ENCODE measurements around the gene KLHL6.

Gene KLHL6

DNA sequence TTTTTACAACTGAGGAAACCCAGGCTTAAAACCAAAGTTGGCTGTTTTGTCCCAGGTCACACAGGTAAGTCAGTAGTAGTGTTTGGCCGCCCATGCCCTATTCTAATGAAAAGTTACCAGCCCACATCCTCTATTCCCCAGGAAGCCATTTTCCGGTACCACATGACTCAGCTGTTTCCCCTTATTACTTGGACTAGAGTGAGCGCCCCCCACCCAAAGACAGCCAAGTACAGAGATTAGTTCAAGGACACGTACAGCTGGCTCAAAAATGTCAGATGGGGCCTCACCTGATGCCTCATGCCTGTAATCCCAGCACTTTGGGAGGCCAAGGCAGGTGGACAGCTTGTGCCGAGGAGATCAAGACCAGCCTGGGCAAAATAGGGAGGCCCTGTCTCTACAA, 8.5 kb upstream of the KLHL6 start:
- no peak for DNase-seq

DNA sequence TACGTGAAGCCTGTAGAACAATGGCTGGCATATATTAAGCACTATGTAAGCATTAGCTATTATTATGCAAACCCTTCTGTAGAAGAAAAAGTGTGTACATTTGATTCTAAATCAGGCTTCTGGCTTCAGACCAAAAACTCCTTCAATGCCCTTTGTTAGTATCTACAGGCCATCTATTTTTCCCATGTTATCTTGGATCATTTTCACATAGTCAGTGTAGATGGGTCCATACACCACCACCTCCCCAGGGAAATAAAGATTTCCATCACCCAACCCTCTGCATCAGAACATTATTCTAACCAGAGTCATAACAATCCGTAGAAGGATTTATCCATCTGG, 8.0 kb upstream of the KLHL6 start:
- no peak for DNase-seq

DNA sequence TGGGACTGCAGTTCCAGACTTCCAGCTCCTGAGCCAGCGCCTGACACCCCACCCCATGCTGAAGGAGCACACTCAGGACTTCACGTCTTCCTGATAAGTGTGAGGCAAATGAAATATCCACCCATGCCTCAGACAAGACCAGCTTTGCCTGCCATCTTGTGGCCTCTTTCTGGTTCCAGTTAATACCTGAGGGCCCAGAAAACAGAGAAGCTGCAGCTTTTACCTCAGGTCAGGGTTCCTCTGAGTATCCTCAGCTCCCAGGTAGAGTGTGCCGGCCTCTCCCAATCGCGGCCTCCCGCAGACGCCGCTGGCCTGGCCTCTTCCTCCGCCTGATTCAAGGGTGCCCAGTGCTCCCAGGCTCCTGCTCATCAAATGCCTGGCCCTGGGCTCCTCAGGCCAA, 5.1 kb upstream of the KLHL6 start:
- no peak for DNase-seq

DNA sequence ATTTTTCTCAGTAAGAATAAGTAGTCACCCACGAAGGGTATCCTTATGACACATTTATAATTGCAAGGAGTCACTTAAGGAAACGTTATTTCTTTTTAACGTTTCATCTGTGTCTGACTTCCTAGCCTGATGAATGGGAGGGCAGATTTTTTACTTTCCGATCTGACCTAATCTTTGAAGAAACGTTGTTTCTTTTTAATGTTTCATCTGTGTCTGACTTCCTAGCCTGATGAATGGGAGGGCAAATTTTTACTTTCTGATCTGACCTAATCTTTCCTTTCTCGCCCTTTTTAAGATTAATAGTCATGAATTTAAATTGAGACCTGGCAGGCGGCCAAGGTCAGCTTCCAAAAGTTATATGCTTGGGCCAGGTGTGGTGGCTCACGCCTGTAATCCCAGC, 3.0 kb upstream of the KLHL6 start:
- no peak for DNase-seq

DNA sequence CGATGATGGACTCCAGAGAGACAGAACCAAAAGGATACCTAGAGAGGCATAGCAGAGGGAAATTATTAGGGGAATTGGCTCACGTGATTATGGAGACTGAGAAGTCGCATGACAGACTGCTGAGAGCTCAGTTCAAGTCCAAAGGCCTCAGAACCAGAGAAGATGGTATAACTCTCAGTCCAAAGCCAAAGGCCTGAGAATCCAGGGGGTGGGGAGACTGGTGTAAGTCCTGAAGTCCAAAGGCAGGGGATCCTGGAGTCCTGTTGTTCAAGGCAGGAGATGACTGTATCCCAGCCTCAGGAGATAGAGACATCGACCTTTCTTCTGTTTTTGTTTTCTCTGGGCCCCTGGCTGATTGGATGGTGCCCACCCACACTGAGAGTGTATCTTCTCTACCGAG, 1.2 kb upstream of the KLHL6 start:
- no peak for DNase-seq

DNA sequence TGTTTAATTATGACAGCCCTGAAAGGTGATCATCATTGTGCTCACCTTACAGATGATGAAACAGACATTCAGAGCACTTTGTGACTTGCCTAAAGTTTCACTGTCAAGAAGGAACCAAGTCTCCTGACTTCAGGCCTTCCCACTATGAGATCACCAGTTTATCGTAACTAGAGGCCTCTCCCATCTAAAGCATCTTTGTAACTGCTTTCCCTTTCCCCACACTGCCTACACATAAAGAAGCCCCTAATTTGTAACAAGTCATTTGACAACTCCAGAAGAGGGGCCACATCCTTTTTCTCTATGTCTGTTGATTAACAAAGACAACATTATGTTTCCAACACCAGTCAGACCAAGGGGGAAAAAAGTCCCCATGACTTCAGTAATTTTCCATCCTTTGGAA, 1.1 kb downstream of the KLHL6 start:
- DNase-seq, result no peak

DNA sequence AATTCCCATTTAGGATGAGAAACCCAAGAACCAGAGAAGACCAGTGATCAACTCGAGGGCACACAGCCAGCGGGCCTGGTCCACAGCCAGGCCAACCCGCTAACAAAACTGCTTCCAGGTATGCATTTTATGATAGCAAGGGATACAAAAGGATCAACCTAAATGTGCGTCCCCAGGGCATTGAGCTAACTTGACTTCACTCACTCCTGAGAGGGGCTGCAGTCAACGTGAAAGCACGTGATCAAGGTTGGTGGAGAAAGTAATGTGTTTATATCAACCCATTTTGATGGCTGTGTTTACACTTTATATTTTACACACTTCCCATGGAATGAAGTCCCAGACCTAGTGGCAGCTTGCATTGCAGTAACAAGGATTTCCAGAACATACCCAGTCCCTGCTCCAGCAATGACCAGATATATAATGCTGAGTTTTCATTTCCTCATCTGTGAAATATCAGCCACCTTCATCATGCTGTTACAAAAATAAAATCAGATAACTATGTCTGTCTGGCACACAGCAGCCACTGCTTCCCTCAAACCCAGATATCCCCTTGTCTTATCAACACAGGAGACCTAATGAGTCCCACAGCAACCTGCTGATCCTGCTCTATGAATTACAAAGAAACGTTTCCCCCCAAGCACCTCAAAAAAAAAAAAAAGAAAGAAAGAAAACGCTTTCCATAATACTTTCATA, 2.0 kb downstream of the KLHL6 start:
- DNase-seq, result no peak

DNA sequence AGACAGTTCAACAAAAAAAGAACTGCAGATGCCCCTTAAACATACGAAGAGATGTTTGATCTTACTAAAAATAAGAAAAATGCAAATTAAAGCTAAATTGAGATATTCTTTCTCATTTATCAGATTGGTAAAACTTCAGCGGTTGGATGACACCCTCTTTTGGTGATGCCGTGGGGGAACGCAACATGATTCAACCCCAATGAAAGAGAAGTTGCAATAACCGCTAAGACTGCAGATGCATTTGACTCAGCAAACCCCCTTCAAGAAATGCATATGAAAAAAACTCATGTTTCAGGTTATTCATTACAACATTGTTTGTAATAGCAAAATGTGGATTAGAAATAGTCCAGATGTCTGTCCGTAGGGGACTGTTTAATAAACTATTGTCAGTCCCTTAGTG, 3.6 kb downstream of the KLHL6 start:
- DNase-seq, result no peak

DNA sequence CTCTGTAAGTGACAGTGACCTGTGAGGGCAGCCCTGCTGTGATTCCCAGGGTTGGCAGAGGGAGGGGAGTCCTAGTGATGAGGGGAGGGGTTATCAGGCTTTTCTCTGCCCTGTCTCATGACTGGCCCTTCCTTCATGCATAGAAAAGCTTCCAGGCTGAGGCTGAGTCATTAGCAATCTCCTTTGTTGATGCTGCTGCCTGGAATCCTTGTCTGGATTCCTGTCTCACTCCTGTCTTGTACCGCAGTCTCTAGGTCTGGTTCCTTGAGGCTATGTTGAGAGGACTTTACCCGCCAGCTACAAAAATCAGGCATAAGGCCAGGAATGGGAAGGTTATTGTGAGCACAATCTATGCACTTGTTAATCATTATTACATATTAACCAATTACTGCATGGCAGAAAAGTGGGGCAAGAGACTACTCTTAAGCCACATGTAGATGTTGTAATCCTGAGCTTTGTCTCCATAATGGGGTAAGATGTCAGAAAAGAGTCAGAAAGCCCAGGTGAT, 7.2 kb downstream of the KLHL6 start:
- no peak for DNase-seq

DNA sequence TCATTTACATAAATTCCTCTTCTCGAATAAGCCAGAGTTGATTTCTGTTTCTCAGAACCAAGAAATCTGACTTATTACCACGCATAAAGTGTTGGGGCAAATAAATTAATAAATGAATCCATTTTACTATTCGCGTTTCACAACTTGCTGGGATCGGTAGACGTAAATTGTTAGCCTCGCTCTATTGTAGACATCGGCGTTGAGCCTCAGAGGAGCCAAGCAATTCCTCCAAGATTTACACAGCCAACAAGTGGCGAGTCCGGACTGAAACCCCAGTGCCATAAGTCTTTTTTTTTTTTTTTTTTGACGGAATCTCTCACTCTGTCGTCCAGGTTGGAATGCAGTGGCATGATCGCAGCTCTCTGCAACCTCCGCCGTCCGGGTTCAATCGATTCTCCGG, 8.9 kb downstream of the KLHL6 start:
- DNase-seq, result no peak

DNA sequence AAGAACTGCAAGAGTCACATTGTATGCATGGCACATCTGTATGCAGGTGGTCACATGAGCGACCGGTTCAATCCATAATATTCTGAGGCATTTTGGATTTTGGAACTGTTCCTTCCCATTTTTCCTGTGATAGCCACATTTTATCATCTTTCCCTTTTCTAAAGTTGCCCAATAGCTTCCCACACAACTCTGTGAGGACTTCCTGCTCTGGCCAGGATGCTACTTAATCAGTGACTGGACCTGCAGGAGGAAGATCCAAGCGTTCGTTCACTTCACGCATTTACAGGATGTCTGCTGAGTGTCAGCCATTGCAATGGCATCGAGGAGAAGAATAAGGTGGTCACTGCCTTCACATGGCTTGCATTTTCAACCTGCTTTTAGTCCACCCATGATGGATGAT, 9.8 kb downstream of the KLHL6 start:
- no peak for DNase-seq

DNA sequence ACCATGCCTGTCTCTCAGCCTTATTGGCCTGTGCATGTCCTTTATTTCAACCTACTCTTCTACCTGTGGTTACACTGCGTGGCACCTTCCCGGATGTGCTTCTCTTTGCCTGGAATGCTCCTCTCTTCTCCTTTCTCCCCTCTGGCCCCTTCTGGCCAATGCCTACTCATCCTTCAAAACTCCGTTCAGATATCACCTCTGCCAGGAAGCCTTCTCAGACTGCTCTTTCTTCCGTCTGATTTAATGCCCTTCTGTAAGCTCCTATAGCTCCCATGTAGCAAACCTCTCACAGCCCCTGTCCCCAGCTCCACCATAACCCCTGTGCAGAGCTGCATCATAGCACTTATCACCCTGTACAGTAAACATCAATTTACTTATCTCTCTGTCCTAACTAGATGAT, 13.2 kb downstream of the KLHL6 start:
- no peak for DNase-seq

DNA sequence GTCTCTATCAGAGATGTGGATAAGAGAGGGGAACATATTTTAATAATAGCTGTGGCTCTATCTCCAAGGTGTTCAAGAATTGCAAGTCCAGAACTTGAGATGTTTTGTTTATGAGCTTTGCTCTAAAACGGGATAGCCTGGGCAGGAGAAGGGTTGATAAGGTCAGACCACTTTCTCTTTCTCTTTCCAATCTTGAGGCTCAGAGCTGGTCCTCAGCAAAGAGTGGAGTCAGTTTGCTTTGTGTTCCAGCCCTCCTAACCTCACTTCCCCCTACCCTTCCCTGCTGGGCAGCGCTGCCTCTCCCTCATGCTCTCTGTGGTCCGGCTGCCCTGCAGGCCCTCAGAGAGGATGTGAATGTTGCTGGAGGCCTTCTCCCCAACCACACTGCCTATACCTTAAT, 13.8 kb downstream of the KLHL6 start:
- DNase-seq, result no peak

DNA sequence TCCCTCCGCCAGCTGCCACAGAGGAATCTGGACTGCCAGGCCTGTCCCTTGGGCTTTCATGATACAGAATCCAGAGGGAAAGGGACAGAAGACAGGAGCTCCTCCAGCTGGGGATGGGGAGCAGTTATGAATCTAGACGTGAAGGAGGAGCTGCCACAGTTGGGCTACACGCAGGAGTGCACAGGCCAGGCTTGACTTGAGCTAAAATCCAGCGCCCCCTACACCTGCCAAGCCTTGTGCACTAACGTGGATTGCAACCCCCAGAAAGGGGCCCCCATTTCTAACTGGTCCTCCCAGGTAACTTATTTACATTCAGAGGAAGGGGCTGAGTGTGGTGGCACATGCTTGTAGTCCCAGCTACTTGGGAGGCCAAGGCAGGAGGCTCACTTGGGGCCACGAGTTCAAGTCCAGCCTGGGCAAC, 14.3 kb downstream of the KLHL6 start:
- no peak for DNase-seq

DNA sequence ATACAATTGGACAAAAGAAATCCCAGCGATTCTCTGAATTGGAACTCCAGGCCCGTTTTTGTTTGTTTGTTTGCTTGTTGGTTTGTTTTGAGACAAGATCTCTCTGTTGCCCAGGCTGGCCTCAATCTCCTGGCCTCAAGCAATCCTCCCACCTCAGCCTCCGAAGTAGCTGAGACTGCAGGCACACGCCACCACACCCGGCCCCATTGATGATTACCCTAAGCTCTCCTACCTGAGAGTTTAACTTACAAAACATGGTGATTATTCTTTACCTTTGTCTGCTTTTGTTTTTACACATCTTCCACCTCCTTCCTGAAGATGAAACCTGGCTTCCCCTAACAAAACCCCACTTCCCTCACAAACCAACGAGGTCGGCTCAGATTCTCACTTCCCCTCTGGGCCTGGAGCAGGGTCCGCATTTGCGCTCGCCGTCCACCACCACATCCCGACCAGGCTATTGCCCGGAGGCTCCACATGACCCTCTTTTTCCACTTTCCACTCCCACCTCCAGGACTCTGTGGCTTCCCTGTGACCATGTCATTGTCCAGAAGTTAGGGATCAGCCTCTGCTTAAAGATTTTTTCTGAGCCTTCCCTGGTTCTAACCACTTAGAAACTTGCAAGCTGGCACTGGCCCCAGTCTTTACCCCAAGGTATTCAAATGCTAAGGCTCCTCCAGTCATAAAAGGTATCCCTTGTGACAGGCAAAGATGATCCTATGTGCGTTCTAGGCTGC, 14.8 kb downstream of the KLHL6 start:
- DNase-seq, result no peak

DNA sequence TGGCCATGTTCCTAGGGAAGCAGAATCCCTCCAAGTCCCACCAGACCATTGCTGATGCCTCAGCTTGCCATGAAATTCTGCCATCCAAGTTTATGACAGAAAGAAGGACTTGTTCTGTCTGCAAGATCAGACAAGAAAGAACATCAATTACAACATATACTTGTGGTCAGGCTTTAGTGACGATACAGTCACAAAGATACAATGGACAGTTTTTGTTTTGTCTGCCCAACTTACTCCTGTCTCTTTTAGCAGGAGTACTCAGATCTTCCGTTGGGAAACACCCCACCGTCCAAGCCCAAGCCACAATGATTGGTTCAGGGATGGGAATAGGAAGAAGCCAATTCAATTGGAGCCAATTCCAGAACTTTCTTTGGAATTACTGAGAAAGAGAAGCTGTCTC, 15.7 kb downstream of the KLHL6 start:
- DNase-seq, result no peak

DNA sequence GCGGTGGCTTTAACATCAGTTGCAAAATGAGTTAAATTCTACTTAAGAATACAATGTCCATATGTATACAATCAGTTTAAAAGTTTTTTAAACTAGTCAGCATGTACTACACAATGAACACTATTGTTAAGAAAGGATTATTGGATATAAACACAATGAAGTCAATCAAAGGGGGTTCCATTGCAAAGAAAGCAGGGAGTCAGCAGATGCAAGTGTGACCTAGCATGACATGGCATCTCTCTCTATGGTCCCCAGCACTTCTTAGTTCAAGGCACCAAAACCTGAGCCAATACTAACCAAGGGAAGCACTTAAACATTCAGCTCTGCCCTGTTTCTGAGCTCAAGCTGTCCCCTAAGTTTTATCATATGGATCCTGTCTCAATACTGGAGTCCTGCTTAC, 17.0 kb downstream of the KLHL6 start:
- no peak for DNase-seq

DNA sequence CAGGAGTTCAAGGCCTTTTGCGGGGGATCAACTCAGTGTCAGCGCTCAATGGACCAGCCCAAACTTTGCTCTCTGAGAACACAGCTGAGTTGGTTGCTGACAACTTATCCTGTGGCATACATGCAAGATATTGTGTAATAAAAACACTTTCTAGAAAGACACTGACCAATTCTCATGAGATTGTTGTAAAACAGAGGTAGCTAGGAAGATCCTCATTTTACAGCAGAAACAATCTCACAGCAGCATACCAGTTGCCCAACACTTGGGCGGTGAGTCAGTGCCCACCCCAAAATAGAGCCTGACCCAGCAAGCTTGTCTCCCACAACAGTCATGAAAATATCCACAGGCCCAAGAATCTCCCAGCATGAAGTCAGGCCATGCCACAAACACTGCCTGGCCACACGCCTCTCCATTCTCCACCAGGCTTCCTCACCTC, 18.2 kb downstream of the KLHL6 start:
- no peak for DNase-seq

DNA sequence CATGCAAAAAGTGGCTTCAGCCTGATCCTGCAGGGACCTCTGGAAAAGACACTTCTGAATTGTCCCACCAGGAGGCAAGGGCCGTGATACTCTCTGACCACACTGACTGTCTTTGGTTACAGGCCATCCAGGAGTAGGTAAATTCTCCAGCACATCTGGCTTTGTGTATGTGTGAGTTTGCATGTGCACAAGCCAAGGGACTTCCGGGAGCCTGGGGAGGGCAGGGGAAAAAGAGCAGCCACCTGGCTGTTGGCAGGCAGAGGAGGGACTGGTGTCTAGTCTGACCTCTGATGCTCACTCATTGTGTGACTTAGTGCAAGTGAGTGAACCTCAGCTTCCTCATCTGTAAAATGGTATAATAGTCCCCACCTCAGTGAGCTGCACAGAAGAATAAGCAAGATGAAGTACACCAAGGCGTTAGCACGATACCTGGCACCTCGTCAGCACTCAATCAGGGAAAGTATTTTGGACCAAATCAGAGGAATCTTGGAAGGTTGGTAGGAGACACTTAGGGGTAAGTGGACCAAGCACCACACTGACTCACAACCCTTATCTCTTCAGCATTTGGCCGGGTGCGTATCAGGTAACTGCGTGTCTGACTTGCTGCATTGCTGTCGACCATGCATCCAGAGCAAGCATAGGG, 19.1 kb downstream of the KLHL6 start:
- no peak for DNase-seq

DNA sequence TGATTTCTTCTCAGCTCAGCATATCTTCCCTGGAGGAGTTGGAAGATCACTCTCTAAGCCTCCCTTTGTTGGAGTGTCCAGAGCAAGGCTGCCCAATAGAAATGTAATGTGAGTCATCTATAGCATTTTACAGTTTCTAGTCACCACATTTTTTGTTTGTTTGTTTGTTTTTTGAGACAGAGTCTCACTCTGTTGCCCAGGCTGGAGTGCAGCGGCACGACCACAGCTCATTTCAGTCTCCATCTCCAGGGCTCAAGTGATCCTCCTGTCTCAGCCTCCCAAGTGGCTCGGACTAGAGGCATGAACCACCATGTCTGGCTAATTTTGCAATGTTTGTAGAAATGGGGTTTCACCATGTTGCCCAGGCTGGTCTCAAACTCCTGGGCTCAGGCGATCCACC, 21.3 kb downstream of the KLHL6 start:
- DNase-seq, result no peak

DNA sequence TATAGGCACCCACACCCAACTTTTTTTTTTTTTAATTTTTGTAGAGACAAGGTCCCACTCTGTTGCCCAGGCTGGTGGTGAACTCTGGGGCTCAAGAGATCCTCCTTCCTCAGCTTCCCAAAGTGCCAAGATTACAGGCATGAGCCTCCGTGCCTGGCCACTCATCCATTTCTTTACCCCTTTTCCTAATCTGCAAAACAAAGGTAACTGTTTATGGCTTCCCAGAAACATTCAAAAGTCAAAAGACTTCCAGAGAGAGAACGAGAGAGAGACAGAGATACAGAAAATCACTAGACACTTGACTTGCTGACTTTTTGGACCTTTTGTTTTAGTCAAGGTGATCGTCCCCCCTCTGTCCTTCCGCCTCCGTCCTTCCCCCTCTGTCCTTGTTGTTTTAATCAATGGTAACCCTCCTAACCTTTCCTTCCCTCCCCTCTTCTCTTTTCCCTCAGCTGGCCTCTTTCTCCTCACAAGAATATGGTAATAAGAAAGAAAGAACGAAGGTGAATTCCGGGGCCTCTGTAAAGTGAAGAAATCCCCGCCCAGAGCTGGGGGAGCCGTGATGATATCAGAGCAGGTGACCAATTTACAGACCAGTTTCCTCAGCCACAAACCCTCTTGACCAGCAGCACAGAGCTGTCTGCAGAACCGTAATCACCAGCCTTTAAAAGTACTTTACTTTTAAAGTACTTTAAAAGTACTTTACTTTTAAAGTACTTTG, 21.9 kb downstream of the KLHL6 start:
- no peak for DNase-seq

DNA sequence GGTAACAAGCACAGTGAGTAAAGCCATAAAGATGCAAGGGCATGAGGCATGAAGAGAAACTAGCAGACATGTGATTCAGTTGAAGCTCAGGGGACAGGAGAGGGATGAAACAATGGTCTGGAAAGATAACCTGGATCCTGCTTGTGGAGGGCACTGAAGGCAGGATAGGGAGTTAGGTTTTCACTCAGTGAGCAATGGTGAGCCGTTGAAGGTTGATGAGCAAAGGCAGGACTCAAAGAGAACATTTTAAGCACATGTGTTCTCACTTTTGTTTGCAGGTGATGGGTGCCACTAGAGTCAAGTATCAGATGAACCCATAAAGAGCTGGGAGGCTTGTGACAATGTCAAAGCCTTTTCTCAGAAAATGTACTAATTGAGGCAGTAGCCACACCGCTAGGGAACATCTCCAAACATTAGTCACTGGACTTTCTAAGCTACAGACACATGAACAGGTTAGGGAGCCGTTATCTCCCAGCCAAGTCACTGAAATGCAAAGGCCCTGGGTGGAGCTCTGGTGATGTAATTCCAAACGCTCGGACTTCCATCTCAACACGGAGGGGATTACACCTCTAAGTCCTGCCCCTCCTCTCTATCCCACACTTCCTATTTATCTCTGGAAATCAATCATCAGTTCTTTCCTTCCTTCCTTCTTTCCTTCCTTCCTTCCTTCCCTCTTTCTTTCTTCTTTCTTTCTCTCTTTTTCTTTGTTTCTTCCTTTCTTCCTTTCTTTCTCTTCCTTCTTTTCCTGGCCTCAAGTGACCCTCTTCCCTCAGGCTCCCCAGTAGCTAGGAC, 22.7 kb downstream of the KLHL6 start:
- no peak for DNase-seq

DNA sequence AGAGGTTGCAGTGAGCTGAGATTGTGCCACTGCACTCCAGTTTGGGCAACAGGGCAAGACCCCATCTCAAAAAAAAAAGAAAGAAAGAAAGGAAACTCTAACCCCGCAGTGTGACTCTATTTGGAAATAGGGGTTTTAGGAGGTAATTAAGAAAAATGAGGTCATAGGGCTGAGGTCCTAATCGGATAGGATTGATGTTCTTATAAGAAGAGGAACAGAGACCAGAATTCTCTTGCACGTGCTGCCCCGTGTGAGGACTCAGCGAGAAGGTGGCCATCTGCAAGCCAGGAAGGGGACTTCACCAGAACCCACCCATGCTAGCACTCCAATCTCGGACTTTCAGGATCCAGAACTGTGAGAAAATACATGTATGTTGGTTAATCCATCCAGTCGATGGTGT, 25.8 kb downstream of the KLHL6 start:
- no peak for DNase-seq
